ENCODE results near the gene KDSR.

Gene KDSR

DNA sequence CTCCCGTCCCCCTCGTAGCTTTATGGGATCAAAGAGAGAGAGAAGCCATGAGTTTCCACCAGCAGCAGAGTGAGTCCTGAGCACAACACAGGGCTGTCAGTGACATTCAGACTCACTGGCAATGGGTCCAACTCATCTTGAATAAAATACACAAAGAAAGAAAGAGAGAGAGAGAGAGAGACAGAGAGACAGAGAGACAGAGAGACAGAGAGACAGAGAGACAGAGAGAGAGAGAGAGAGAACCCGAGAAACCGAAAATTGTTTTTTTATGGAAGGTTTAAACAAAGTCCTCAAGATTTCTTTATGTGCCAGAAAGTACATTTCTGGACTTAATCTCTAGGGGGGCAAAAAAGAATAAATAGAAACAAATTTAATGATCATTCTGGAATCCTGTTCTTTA is 35.9 kb downstream of the KDSR start:
- no peak overlapping the region for H3K27ac ChIP-seq
- TF ChIP-seq, protein P1, sequence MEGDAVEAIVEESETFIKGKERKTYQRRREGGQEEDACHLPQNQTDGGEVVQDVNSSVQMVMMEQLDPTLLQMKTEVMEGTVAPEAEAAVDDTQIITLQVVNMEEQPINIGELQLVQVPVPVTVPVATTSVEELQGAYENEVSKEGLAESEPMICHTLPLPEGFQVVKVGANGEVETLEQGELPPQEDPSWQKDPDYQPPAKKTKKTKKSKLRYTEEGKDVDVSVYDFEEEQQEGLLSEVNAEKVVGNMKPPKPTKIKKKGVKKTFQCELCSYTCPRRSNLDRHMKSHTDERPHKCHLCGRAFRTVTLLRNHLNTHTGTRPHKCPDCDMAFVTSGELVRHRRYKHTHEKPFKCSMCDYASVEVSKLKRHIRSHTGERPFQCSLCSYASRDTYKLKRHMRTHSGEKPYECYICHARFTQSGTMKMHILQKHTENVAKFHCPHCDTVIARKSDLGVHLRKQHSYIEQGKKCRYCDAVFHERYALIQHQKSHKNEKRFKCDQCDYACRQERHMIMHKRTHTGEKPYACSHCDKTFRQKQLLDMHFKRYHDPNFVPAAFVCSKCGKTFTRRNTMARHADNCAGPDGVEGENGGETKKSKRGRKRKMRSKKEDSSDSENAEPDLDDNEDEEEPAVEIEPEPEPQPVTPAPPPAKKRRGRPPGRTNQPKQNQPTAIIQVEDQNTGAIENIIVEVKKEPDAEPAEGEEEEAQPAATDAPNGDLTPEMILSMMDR (IDR thresholded peaks at IDR 0.05), result no peak
- no peak for TF ChIP-seq ZFX (IDR thresholded peaks at IDR 0.05; ENCODE audit: borderline replicate concordance)

DNA sequence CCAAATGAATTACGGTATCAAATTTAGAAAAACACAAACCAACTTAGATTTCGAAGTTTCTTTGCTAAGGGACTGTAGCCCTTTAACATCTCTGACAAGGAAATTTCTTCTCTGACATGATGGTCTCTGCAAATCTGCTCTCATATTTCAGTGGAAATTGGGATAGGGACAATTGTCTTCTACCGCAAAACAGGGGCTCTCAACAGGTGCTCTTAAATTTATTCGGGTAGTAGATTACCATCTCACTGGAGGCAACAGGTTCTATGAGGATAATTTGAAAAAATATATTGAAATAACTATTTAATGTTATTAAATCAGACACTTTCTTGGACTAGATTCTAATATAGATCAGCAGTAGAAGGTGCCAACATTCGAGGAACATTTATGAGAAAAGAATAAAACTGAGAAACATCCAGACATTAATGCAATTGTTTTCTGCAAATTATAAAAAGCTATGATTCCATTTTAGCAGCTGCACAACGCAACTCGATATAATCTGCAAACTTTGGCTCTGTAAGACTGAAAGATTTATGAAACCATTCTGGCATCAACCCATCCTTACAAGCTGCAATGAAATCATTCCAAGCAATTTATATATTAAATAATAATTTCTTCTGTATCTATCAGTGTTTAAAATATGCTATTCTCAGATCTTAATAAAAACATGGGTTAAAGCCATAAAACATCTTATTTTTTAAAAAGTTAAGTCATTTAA is 37.4 kb downstream of the KDSR start:
- TF ChIP-seq, protein P1 (IDR thresholded peaks at IDR 0.05), result no peak
- no peak for TF ChIP-seq ZFX (IDR thresholded peaks at IDR 0.05; ENCODE audit: borderline replicate concordance)
- H3K27ac ChIP-seq, result no peak overlapping the region

DNA sequence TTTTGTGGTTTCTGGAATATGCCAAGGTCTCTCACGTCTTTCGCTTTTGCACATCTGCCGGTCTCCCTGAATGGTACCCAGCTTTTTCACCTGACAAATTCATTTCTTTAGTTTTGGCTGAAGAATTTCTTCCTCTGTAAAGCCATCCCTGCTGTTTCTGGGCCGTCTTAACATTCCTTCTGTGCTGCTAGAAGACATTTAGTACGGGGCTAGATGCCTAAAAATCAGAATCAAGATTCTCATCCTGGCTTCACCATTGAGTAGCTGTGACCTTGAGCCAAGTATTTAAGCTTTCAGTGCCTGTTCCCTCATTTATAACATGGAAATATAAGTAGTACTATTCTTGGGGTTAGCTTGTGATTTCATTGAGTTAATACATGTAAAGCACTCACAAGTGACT is 41.0 kb downstream of the KDSR start:
- H3K27ac ChIP-seq, result no peak overlapping the region

DNA sequence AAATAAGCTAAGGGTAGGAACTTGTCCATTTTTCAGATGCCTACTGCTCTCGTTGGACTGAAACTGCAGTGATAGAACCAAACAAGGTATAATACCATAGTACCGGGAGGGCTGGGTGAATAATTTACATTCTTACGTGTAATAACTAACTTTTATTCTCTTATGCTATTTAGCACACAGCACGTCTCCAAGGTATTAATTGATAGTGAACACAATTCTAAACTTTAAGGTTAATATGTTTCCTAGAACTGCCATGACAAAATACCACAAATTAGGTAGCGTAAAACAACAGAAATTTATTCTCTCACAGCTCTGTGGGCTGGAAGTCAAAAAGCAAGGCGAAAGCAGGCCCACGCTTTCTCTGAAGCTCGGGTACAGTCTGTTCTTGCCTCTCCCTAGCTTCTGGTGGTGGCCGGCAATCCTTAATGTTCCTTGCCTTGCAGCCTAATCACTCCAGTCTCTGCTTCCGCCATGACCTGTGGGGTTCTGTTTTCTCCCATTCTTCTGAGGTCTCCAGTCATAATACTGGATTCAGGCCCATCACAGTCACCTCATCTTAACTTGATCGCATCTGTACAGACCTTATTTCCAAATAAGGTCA is 41.8 kb downstream of the KDSR start:
- no peak for TF ChIP-seq ZFX (IDR thresholded peaks at IDR 0.05; ENCODE audit: borderline replicate concordance)
- TF ChIP-seq, protein P1 (IDR thresholded peaks at IDR 0.05), result no peak
- no peak overlapping the region for H3K27ac ChIP-seq

More for the DNA sequence above, 41.0 kb downstream of the KDSR start:
- TF ChIP-seq ZFX (IDR thresholded peaks at IDR 0.05; ENCODE audit: borderline replicate concordance), result no peak
- TF ChIP-seq, protein P1 (IDR thresholded peaks at IDR 0.05), result no peak

DNA sequence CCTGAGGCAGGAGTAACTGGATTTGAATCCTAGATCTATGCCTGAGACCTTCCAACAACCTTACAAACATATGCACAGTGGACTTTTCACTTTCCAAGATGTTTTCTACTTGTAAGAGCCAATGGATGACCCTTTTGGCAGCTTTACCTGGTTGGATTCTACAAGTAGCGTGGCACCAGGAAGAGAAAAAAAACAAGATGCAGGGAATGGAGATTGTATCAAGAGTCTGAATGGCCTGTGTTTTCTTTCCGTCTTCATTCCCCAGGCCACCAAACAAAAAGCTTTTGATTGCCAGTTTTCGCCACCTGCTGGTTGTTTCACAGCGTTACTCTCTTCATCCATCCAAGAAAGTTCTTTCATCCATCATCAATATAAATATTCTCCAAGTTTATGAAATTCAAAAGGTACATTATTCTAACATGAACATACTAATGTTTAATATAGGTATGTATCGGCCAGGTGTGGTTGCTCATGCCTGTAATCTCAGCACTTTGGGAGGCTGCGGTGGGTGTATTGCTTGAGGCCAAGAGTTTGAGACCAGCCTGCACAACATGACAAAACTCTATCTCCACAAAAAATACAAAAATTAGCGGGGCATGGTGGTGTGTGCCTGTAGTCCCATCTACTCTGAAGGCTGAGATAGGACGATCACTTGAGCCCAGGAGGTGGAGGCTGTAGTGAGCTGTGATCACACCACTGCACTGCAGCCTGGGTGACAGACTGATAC is 43.9 kb downstream of the KDSR start:
- H3K27ac ChIP-seq, result peak overlapping the region; percentile 58

DNA sequence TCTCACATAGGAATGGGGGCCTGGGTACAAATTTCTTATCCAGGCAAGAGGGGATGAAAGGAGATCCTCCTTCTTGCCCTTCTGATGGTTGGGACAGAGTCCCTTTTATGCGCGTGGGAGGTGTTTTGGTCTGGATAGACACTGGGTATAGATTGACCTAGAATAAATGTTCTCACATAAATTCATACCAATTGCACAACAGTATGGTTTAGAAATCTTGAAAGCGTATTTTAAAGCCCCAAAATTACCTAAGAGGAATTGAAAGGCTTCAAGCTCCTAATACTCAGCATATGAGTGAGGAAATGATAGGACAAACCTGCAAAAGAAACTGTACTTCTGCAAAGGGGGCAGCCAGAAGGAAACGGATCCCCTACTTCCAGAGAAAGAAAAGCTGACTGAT is 44.8 kb downstream of the KDSR start:
- no peak for TF ChIP-seq ZFX (IDR thresholded peaks at IDR 0.05; ENCODE audit: borderline replicate concordance)
- TF ChIP-seq, protein P1 (IDR thresholded peaks at IDR 0.05), result no peak

More for the DNA sequence above, 43.9 kb downstream of the KDSR start:
- no peak for TF ChIP-seq ZFX (IDR thresholded peaks at IDR 0.05; ENCODE audit: borderline replicate concordance)
- TF ChIP-seq, protein P1 (IDR thresholded peaks at IDR 0.05), result peak; percentile 83

More for the DNA sequence above, 44.8 kb downstream of the KDSR start:
- peak overlapping the region; percentile 58 for H3K27ac ChIP-seq

All from 22Rv1 (cell line).